AG09319 (cell line): ENCODE measurements around the gene CPNE7.

ENCODE experiments used
- DNase-seq: peaks from one replicate; pipeline ENCODE4 v3.0.0-alpha.2; 2010; ENCODE audit warnings: low read depth; ENCODE audit errors: extremely low read depth
- CTCF ChIP-seq: IDR thresholded peaks from 2 replicates; pipeline ENCODE4 v1.5.1; 2011; ENCODE audit warnings: low read depth, mild to moderate bottlenecking, inconsistent platforms, low read length, moderate library complexity

CPNE7 gene

GRCh38 chr16:89637379-89637778 is 61.8 kb downstream of the CPNE7 start:
- no peak for TF ChIP-seq CTCF
- DNase-seq = no peak

GRCh38 chr16:89638455-89638854 is 62.9 kb downstream of the CPNE7 start:
- DNase-seq = no peak
- TF ChIP-seq CTCF = no peak

GRCh38 chr16:89639385-89639784 is 63.8 kb downstream of the CPNE7 start:
- TF ChIP-seq CTCF = no peak
- no peak for DNase-seq

GRCh38 chr16:89641458-89642119 is 66.0 kb downstream of the CPNE7 start:
- TF ChIP-seq CTCF = no peak
- DNase-seq = no peak

- no peak for DNase-seq
- TF ChIP-seq CTCF = no peak
Measured at GRCh38 chr16:89642574-89642973, 67.0 kb downstream of the CPNE7 start.

- no peak for TF ChIP-seq CTCF
Measured at GRCh38 chr16:89643769-89644300, 68.3 kb downstream of the CPNE7 start.

GRCh38 chr16:89645122-89645521 is 69.6 kb downstream of the CPNE7 start:
- DNase-seq = no peak
- TF ChIP-seq CTCF = no peak

More at GRCh38 chr16:89643769-89644300, 68.3 kb downstream of the CPNE7 start:
- no peak for DNase-seq
